Fibroblast of villous mesenchyme (primary cell): ENCODE data around the gene IFI27. TPM values are rescaled to one million over a fixed set of nuclear protein-coding genes. Genes with fewer than 3 reads are reported as not detected.

Experiments used
- DNase-seq: peaks from one replicate; pipeline ENCODE4 v3.0.0-alpha.2; 2010; ENCODE audit warnings: low read depth
- H3K4me3 ChIP-seq: 2 replicates; pipeline ENCODE4 v1.5.1; 2011; ENCODE audit warnings: low read depth, mild to moderate bottlenecking, low read length
- total RNA-seq: library from RNA; depleted of rRNA; stranded (reverse); fragments of >200 nt; gene quantifications from 2 replicates; pipeline ENCODE4 v1.2.3, GENCODE V29; 2012
- TF ChIP-seq, protein P1 (sequence below): IDR thresholded peaks from 2 replicates; pipeline ENCODE4 v1.5.1; 2012; ENCODE audit warnings: low read depth, mild to moderate bottlenecking, low read length; ENCODE audit not compliant: insufficient read depth

Gene IFI27
- total RNA-seq, 1 donor: 51.4 TPM

DNA sequence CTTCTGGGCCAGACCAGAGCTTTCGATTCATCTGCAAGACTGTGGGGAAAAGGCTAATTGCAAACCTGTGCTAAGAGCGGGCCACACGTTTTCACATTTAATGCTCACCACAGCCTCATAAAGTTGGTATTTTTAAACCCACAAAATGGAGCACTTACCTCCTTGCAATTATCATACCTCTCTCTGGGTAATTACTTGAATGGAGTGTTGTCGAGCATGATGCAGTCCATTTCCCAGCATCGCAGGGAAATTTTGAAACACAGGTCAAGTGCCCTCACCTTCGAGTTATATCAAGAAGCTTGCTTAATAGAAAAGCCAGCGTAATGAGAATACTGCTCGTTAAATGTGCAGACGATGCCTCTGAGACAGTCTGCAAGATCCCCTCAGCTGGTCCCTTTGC lies 27.7 kb downstream of the IFI27 start:
- no peak for DNase-seq
- no peak overlapping the region for H3K4me3 ChIP-seq
- TF ChIP-seq, protein P1, sequence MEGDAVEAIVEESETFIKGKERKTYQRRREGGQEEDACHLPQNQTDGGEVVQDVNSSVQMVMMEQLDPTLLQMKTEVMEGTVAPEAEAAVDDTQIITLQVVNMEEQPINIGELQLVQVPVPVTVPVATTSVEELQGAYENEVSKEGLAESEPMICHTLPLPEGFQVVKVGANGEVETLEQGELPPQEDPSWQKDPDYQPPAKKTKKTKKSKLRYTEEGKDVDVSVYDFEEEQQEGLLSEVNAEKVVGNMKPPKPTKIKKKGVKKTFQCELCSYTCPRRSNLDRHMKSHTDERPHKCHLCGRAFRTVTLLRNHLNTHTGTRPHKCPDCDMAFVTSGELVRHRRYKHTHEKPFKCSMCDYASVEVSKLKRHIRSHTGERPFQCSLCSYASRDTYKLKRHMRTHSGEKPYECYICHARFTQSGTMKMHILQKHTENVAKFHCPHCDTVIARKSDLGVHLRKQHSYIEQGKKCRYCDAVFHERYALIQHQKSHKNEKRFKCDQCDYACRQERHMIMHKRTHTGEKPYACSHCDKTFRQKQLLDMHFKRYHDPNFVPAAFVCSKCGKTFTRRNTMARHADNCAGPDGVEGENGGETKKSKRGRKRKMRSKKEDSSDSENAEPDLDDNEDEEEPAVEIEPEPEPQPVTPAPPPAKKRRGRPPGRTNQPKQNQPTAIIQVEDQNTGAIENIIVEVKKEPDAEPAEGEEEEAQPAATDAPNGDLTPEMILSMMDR: no peak

DNA sequence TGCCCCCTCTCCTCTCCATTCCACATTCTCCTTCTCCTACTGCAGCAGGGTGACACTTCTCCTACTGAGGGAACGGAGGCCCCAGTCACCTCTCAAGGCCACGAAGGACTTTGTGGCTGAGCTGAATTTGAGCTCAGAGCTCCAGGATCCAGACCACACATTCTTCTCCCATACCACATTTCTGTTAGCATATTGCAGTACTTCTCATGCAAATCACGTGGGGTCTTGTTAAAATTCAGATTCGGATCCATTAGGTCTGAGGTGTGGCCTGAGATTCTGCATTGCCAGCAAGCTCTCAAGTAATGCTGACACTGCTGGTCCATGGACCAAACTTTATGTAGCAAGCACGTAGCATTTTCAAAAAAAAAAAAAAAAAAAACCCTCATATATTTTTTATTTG lies 28.5 kb downstream of the IFI27 start:
- H3K4me3 ChIP-seq: no peak overlapping the region
- DNase-seq: no peak
- TF ChIP-seq, protein P1: no peak

DNA sequence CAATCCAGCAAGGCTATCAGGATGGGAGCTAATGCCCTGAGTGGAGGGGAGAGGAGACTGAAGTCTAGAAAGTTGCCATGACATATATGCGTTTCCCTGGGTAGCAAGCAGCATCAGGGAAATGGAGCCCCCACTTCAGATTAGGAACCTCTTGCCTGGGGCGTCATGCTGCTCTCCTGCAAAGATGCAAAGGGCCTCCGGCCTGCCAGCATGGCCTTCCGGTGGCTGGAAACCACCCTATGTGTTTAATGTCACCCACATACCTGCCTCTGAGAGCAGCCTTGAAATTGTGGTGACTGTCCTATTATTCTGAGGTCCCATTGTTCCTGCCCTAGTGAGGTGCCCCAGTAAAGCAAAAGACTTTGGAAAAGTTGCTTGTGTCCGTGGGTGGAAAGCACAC lies 28.9 kb downstream of the IFI27 start:
- TF ChIP-seq, protein P1: no peak
- H3K4me3 ChIP-seq: no peak overlapping the region
- no peak for DNase-seq

DNA sequence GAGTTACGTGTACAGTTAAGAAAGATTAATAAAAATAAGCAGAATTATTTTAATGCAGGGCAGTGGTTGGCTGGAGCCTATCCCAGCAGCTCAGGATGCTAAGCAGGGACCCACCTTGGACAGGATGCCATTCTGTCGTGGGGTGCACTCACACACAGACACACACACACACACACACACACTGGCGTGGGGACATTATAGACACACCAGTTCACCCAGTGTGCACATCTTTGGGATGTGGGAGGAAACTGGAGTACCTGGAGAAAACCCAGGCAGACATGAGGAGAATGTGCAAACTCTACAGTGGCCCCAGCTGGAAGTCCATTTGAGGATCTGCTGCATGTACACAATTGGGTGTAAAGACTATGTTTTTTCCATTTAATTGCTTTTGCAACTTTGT lies 31.7 kb downstream of the IFI27 start:
- TF ChIP-seq, protein P1: no peak
- DNase-seq: no peak
- H3K4me3 ChIP-seq: no peak overlapping the region

DNA sequence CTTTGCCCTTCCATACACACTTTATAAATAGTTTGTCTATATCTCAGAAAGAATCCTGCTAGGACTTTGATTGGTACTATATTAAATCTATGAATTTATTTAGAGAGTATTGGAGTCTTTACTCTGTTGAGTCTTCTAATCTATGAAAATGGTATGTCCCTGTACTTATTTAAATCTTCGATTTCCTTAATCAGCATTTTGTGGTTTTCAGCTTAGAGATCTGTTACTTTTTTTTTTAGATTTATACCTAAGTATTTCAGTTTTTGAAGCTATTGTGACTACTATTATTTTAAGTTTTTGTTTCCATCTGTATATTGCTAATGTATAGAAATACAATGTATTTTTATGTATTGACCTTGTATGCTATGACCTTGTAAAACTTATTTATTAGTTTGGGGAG lies 32.3 kb downstream of the IFI27 start:
- DNase-seq: no peak
- H3K4me3 ChIP-seq: no peak overlapping the region
- TF ChIP-seq, protein P1: no peak

DNA sequence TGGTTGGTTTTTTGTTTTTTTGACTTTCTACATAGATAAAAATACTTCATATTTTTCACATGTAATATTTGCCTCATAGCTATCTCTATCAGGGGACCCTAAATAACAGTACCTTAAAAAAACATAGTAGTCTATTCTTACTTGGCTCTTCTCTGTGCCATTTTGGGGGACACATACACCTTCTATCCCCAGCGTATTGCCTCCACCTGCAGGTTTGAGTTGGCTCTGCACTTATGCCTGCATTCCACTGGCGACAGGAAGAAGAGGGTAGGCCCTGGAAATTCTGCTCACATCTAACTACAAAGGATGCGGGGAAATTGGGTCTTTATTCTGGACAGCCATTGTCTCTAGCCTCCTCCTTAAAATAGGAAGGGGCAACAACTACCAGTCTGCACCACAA lies 32.7 kb downstream of the IFI27 start:
- DNase-seq: no peak
- no peak overlapping the region for H3K4me3 ChIP-seq
- TF ChIP-seq, protein P1: peak; percentile 41

DNA sequence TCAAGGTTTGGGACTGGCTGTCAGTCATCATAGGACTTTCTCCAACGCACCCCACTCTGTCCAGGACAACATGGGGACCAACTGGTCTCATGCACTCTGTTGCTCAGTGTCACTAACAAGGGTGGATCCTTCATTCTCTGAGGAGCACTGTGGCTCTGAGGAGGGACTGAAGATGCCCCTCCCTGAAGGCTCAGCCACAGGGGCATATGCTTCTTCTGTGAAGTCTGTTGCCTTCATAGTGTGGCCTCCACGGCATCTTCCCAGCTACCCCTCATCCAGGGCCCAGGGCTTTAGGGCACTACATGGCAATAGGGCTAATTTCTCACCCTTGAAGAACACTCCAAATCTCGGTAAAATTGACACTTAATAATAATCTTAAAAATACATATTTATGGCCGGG lies 33.2 kb downstream of the IFI27 start:
- no peak for DNase-seq
- H3K4me3 ChIP-seq: no peak overlapping the region
- TF ChIP-seq, protein P1: no peak
